Testis (tissue), 2 donors: Measurements from ENCODE around the gene VGLL4.

Source experiments
- CTCF ChIP-seq, 3 experiments: fragments of 450-650 bp in 2 of 3; fragments of 200-600 bp in 1 of 3; sonication (generic) in 1 of 3; IDR thresholded peaks; one replicate each; pipeline ENCODE4 v1.5.1; 2016 to 2019; ENCODE audit warnings: antibody characterized with exemption in 3 of 3, mild to moderate bottlenecking in 2 of 3, moderate library complexity in 1 of 3
- POLR2A ChIP-seq: fragments of 450-650 bp; IDR thresholded peaks from one replicate; pipeline ENCODE4 v1.6.1; 2017; ENCODE audit warnings: antibody characterized with exemption, mild to moderate bottlenecking, moderate library complexity

- TF ChIP-seq CTCF (IDR thresholded peaks at IDR 0.05) (no peak), POLR2A (no peak)
These were observed 114.4 kb downstream of the VGLL4 start for GRCh38 chr3:11529281-11529680.
